Mucosa of rectum (tissue), 2 donors: ENCODE data around the gene PTPRG.

ENCODE experiments used
- H3K27ac ChIP-seq, 2 donors: one replicate each; pipeline ENCODE4 v1.7.0; 2013; ENCODE audit warnings: inconsistent platforms in 2 of 2, low read depth in 2 of 2, low read length in 2 of 2
- H3K27me3 ChIP-seq, 2 donors: one replicate each; pipeline ENCODE4 v1.7.0; 2013; ENCODE audit warnings: low read length in 2 of 2; ENCODE audit not compliant: control insufficient read depth in 2 of 2, insufficient read depth in 2 of 2
- H3K36me3 ChIP-seq, 2 donors: one replicate each; pipeline ENCODE4 v1.7.0; 2013; ENCODE audit warnings: low read length in 2 of 2; ENCODE audit not compliant: control insufficient read depth in 2 of 2, insufficient read depth in 2 of 2
- H3K4me1 ChIP-seq, 2 donors: one replicate each; pipeline ENCODE4 v1.7.0; 2013; ENCODE audit warnings: low read length in 2 of 2, mild to moderate bottlenecking in 1 of 2; ENCODE audit not compliant: control insufficient read depth in 2 of 2, insufficient read depth in 2 of 2
- H3K4me3 ChIP-seq, 2 donors: one replicate each; pipeline ENCODE4 v1.7.0; 2013; ENCODE audit warnings: low read length in 2 of 2
- H3K9ac ChIP-seq, 2 donors: one replicate each; pipeline ENCODE4 v1.7.0; 2013; ENCODE audit warnings: low read length in 2 of 2, low read depth in 1 of 2, mild to moderate bottlenecking in 1 of 2
- H3K9me3 ChIP-seq, 2 donors: one replicate each; pipeline ENCODE4 v1.7.0; 2013; ENCODE audit warnings: low read length in 2 of 2; ENCODE audit not compliant: control insufficient read depth in 2 of 2
- donor health status: healthy.
- donor health status: Normal muscosa, but diverticular disease.

The PTPRG gene

GRCh38 chr3:62266668-62267283 is 705.4 kb downstream of the PTPRG start:
- Histone ChIP-seq H3K27me3 (no peaks in the 10 kb centered on the region), H3K27ac (no peak overlapping the region), H3K4me1 (no peaks in the 10 kb centered on the region), H3K9ac (no peak overlapping the region), H3K36me3 (peaks cover 0 to 2% of the 10 kb centered on the region in 2 donors), H3K4me3 (no peak overlapping the region), H3K9me3 (no peaks in the 10 kb centered on the region)

GRCh38 chr3:62276658-62277180 is 715.3 kb downstream of the PTPRG start:
- Histone ChIP-seq H3K27ac (no peak overlapping the region), H3K4me3 (no peak overlapping the region), H3K27me3 (no peaks in the 10 kb centered on the region), H3K4me1 (no peaks in the 10 kb centered on the region), H3K9me3 (no peaks in the 10 kb centered on the region), H3K36me3 (peaks cover 4 to 10% of the 10 kb centered on the region in 2 donors), H3K9ac (no peak overlapping the region)

- H3K4me1 ChIP-seq = no peaks in the 10 kb centered on the region
- no peaks in the 10 kb centered on the region for H3K27me3 ChIP-seq
- H3K4me3 ChIP-seq = no peak overlapping the region
- H3K36me3 ChIP-seq = peaks cover 4 to 10% of the 10 kb centered on the region in 2 donors
- H3K9me3 ChIP-seq = no peaks in the 10 kb centered on the region
- no peak overlapping the region for H3K27ac ChIP-seq
- no peak overlapping the region for H3K9ac ChIP-seq
Measured at GRCh38 chr3:62277450-62277849, 716.1 kb downstream of the PTPRG start.

- no peak overlapping the region for H3K4me3 ChIP-seq
- no peaks in the 10 kb centered on the region for H3K4me1 ChIP-seq
- H3K27ac ChIP-seq = no peak overlapping the region
- no peaks in the 10 kb centered on the region for H3K27me3 ChIP-seq
- peaks cover 4 to 10% of the 10 kb centered on the region in 2 donors for H3K36me3 ChIP-seq
- no peaks in the 10 kb centered on the region for H3K9me3 ChIP-seq
- no peak overlapping the region for H3K9ac ChIP-seq
Measured at GRCh38 chr3:62277986-62278385, 716.6 kb downstream of the PTPRG start.

GRCh38 chr3:62281726-62282125 is 720.4 kb downstream of the PTPRG start:
- H3K4me1 ChIP-seq = no peaks in the 10 kb centered on the region
- peaks cover 0 to 4% of the 10 kb centered on the region in 2 donors for H3K36me3 ChIP-seq

GRCh38 chr3:62284442-62284841 is 723.1 kb downstream of the PTPRG start:
- no peaks in the 10 kb centered on the region for H3K27me3 ChIP-seq
- H3K9me3 ChIP-seq = no peaks in the 10 kb centered on the region
- no peaks in the 10 kb centered on the region for H3K4me1 ChIP-seq
- H3K4me3 ChIP-seq = no peak overlapping the region
- H3K27ac ChIP-seq = no peak overlapping the region
- H3K9ac ChIP-seq = no peak overlapping the region
- no peaks in the 10 kb centered on the region for H3K36me3 ChIP-seq

More at GRCh38 chr3:62281726-62282125, 720.4 kb downstream of the PTPRG start:
- Histone ChIP-seq H3K9me3 (no peaks in the 10 kb centered on the region), H3K27ac (no peak overlapping the region), H3K9ac (no peak overlapping the region), H3K4me3 (no peak overlapping the region), H3K27me3 (no peaks in the 10 kb centered on the region)

GRCh38 chr3:62287392-62287927 is 726.1 kb downstream of the PTPRG start:
- Histone ChIP-seq H3K4me3 (no peak overlapping the region), H3K36me3 (peaks cover 0 to 3% of the 10 kb centered on the region in 2 donors), H3K9me3 (no peaks in the 10 kb centered on the region), H3K27me3 (no peaks in the 10 kb centered on the region), H3K9ac (no peak overlapping the region), H3K4me1 (no peaks in the 10 kb centered on the region), H3K27ac (no peak overlapping the region)

- Histone ChIP-seq H3K9me3 (no peaks in the 10 kb centered on the region), H3K27me3 (no peaks in the 10 kb centered on the region), H3K4me1 (no peaks in the 10 kb centered on the region), H3K27ac (no peak overlapping the region), H3K4me3 (no peak overlapping the region), H3K9ac (no peak overlapping the region), H3K36me3 (peaks cover 0 to 3% of the 10 kb centered on the region in 2 donors)
Measured at GRCh38 chr3:62289922-62290321, 728.6 kb downstream of the PTPRG start.

- Histone ChIP-seq H3K9me3 (no peaks in the 10 kb centered on the region), H3K27ac (no peak overlapping the region), H3K36me3 (peaks cover 0 to 3% of the 10 kb centered on the region in 2 donors), H3K27me3 (no peaks in the 10 kb centered on the region), H3K4me3 (no peak overlapping the region), H3K9ac (no peak overlapping the region), H3K4me1 (no peaks in the 10 kb centered on the region)
Measured at GRCh38 chr3:62293051-62293780, 731.8 kb downstream of the PTPRG start.

- no peak overlapping the region for H3K27ac ChIP-seq
- H3K27me3 ChIP-seq = no peaks in the 10 kb centered on the region
- no peak overlapping the region for H3K9ac ChIP-seq
- H3K9me3 ChIP-seq = no peaks in the 10 kb centered on the region
- H3K36me3 ChIP-seq = peaks cover 0 to 3% of the 10 kb centered on the region in 2 donors
- no peak overlapping the region for H3K4me3 ChIP-seq
- no peaks in the 10 kb centered on the region for H3K4me1 ChIP-seq
Measured at GRCh38 chr3:62295571-62295970, 734.2 kb downstream of the PTPRG start.
